DMS153 treated with DMSO at 0.1 percent for 48 hours (cell line): ENCODE data around the gene SLC15A5.

Experiments used
- DNase-seq: peaks from one replicate; lab custom pipeline; 2025; ENCODE audit not compliant: unreplicated experiment; lab: John Stamatoyannopoulos, UW

The SLC15A5 gene

DNA sequence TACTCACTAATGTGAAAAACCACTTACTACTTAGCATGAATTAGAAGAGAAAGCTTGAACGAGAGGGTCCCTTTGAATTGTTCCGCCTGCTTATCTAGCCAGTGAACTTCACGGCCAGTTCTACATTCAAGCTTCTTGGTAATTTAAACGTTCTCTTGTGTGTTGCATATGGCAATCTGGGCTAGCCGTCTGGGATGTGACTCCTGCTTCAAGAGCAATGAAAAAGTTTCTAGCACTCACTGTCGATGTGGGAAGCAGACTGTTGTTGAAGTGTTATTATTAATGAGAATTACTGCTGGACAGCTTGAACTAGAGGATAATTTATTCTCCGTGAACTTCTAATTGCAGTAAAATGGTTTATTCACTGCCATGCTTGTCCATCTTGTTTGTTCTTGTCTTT, 93.9 kb downstream of the SLC15A5 start:
- DNase-seq = no peak

- no peak for DNase-seq
These were observed 101.6 kb downstream of the SLC15A5 start for GRCh38 chr12:16175840-16176239.

- DNase-seq = no peak
These were observed 103.2 kb downstream of the SLC15A5 start for GRCh38 chr12:16174282-16174681.

GRCh38 chr12:16171348-16171747, 106.1 kb downstream of the SLC15A5 start:
- no peak for DNase-seq

- no peak for DNase-seq
These were observed 109.4 kb downstream of the SLC15A5 start for GRCh38 chr12:16168078-16168477.

DNA sequence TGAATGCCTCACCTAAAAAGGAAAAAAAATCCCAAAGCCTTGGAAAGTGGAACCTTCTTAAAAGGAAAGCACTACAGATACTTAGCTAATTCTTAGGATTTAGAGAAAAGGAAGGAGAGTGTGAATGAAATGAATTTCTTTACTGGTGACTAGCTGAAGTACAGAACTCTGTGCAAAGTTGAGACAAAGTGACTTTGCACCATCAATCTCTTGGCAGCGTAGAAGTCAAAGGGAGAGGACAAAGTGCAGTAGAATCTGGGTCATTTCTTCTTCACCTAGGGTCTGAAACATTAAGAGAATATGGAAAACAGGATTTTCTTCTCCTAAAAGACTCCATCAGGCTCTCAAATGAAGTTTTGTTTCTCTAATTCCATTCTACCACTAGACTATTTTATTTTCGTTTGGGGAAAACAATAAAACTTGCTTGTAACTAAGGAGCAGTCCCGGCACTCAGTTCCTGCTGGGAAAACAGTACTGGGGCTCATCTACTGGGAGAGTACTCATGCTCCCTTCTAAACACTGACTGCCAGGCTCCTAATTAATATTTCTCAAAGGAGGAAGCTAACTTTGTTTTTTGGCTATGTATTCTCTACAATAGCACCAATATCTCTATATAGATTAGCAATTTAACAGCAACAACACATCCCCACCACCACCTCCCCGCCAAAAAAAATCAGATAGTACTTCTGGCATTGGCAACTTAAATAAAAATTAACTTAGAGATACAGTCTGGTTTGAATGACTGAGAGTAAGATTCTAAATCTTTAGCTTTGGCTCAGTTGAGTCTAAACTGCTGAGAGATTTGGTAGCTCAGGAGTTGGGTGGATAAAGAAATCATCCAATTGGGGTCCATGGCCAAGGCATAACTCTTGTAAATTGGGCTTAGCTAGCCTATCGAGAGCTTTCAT, 110.7 kb downstream of the SLC15A5 start:
- DNase-seq = no peak

DNA sequence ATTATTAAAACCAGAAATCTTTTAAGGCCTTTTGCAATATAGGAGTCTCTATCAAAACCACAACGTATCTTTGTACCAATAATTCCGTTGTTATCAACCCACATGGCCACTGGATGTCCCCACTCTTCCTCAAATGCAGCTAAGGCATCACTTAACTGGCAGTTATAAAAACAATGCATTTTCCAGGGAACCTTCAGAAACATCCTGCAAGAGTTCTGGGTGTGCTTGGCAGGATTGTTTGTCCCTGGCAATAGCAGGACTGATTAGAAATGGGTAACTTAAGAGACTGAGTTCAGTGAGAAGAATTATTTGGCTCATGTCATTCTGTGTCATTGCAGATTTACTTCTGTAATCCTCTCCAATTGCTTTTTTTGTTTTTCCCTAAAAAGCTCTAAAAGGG, 112.0 kb downstream of the SLC15A5 start:
- DNase-seq = peak; percentile 28

- no peak for DNase-seq
These were observed 113.6 kb downstream of the SLC15A5 start for GRCh38 chr12:16163901-16164300.

GRCh38 chr12:16163146-16163545, 114.3 kb downstream of the SLC15A5 start:
- no peak for DNase-seq

- DNase-seq = no peak
These were observed 117.9 kb downstream of the SLC15A5 start for GRCh38 chr12:16159571-16159970.

- no peak for DNase-seq
These were observed 119.4 kb downstream of the SLC15A5 start for GRCh38 chr12:16158050-16158449.

DNA sequence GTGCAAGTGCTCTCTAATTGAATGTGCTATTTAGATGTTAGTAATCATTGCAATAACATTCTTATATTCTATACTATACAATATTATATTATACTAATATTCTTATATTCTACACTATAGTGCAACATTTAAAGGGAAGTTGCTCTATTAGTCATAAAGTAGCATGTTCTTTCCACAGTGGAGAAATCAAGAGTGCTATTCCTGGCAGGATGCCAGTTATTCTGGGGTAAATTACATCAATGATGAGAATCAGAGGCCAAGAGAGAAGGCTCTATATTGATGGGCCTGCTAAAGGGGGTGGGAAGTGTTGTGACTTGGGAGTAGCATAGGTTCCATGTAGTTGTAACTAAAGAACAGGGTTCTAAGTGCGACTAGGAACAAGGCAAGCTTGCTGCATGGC, 121.5 kb downstream of the SLC15A5 start:
- no peak for DNase-seq

DNA sequence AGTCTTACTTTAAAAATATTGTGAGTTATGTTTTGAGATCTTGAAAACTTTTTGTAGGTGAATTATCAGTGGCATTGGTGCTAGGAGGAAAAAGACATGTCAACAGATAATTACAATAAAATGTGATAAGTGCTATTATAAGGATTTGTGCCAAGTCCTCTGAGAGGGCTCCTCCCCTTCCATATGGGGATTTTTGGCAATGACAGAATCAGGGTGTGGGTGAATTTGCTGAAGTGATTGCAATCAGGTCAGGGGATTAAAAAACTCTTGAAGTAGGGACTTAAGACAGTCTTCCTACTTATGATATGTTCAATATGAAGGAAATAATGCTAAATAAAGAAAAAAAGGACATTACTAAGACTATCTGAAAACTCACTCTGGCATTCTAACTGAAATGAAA, 122.5 kb downstream of the SLC15A5 start:
- no peak for DNase-seq

- DNase-seq = no peak
These were observed 124.4 kb downstream of the SLC15A5 start for GRCh38 chr12:16152885-16153673.

DNA sequence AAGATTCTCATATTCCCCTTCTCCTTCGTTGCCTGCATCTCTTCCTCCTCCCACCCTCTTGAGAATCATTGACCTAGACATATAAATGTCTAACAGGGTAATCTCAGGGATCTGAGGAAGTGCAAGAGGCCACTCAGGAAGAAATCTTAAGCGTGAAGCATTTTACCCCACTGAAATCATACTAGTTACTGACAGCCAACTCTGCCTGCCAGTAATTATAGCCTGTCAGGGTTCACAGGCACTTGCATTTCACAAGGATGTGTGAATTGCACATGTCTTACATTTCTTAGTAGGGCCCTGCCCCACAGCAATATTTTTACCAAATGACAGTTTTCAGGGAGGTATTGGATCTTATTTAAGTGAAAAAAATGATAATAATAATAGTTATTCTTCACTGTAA, 127.2 kb downstream of the SLC15A5 start:
- no peak for DNase-seq

DNA sequence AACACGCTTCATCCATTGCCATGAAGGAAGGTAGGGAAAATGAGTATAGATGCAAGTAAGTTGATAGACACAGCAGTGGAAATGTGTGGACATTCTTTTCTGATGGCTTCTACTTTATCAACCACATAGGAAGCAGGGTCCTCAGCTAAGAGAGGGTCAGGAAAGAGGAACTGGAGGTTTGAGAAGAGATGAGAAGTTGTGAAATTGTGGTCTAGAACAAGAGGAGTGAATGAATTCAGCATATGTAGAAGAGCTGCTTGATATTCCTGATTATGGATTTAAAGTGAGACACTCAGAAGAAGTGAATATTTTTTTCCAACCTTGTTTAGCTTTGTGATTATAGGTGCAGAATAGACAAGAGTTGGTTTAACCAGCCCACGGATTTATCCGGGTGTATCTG, 128.5 kb downstream of the SLC15A5 start:
- no peak for DNase-seq
